Left hindlimb (tissue), 1 donor: ENCODE results near the gene ANKRD18B.
"Not testable (repeated sequence)": the region's sequence is repeated elsewhere in the genome, so short reads cannot be mapped to it uniquely, and the experiment has no call there.

Experiments used
- DNase-seq: peaks from one replicate; pipeline ENCODE4 v3.0.0-alpha.2; 2018

ANKRD18B gene

GRCh38 chr9:33523397-33524305 is at the start of gene ANKRD18B:
TSS of gene ANKRD18B (plus strand) at chr9:33524251. CDS start at chr9:33524490, 239 bp downstream.
- DNase-seq, result peak; percentile 43

- no peak for DNase-seq
Observed at GRCh38 chr9:33475357-33475756, 48.7 kb upstream of the ANKRD18B start.

- no peak for DNase-seq
Observed at GRCh38 chr9:33476503-33476902, 47.5 kb upstream of the ANKRD18B start.

GRCh38 chr9:33480106-33480505 is 43.9 kb upstream of the ANKRD18B start:
- no peak for DNase-seq

- no peak for DNase-seq
Observed at GRCh38 chr9:33480976-33481375, 43.1 kb upstream of the ANKRD18B start.

GRCh38 chr9:33485312-33485711 is 38.7 kb upstream of the ANKRD18B start:
- DNase-seq, result not testable (repeated sequence)

GRCh38 chr9:33489066-33489465 is 35.0 kb upstream of the ANKRD18B start:
- no peak for DNase-seq

GRCh38 chr9:33493819-33494218 is 30.2 kb upstream of the ANKRD18B start:
- DNase-seq, result not testable (repeated sequence)

GRCh38 chr9:33498387-33498786 is 25.7 kb upstream of the ANKRD18B start:
- no peak for DNase-seq

- DNase-seq, result no peak
Observed at GRCh38 chr9:33506626-33507370, 17.3 kb upstream of the ANKRD18B start.

- peak; percentile 84 for DNase-seq
Observed at GRCh38 chr9:33510262-33511183, 13.5 kb upstream of the ANKRD18B start.

- DNase-seq, result not testable (repeated sequence)
Observed at GRCh38 chr9:33511184-33511517, 12.9 kb upstream of the ANKRD18B start.

GRCh38 chr9:33512535-33512934 is 11.5 kb upstream of the ANKRD18B start:
- not testable (repeated sequence) for DNase-seq

- not testable (repeated sequence) for DNase-seq
Observed at GRCh38 chr9:33515342-33515995, 8.6 kb upstream of the ANKRD18B start.

- not testable (repeated sequence) for DNase-seq
Observed at GRCh38 chr9:33516397-33516796, 7.7 kb upstream of the ANKRD18B start.

GRCh38 chr9:33517373-33517772 is 6.7 kb upstream of the ANKRD18B start:
- no peak for DNase-seq

GRCh38 chr9:33517934-33518577 is 6.0 kb upstream of the ANKRD18B start:
- DNase-seq, result not testable (repeated sequence)

GRCh38 chr9:33521861-33522260 is 2.2 kb upstream of the ANKRD18B start:
- not testable (repeated sequence) for DNase-seq

- DNase-seq, result no peak
Observed at GRCh38 chr9:33524306-33524947, 376 bp downstream of the ANKRD18B start.

GRCh38 chr9:33528069-33528468 is 4.0 kb downstream of the ANKRD18B start:
- not testable (repeated sequence) for DNase-seq

- DNase-seq, result not testable (repeated sequence)
Observed at GRCh38 chr9:33533958-33534357, 9.9 kb downstream of the ANKRD18B start.
